CD14-positive monocyte (primary cell): ENCODE results near the gene PNPLA7. TPM values are rescaled to one million over a fixed set of nuclear protein-coding genes. Genes with fewer than 3 reads are reported as not detected.
A peak's percentile ranks its signal among the peaks of the same experiment; 100 is the strongest.

ENCODE experiments used
- DNase-seq, 3 donors: peaks; one replicate each; pipeline ENCODE4 v3.0.0-alpha.2; 2011 to 2022
- H2AFZ ChIP-seq: 2 replicates; pipeline ENCODE4 v1.6.0; 2012; ENCODE audit warnings: mild to moderate bottlenecking, low read depth, low read length, inconsistent platforms; ENCODE audit not compliant: insufficient read depth, poor library complexity, severe bottlenecking
- H3K27ac ChIP-seq, 2 donors: 1 replicate in 1 of 2; 2 replicates in 1 of 2; pipeline ENCODE4 v1.5.1; 2012 to 2013; ENCODE audit warnings: low read length in 2 of 2, control low read depth in 1 of 2, inconsistent platforms in 1 of 2, low read depth in 1 of 2, mild to moderate bottlenecking in 1 of 2
- H3K27me3 ChIP-seq, 2 donors: one replicate each; pipeline versions ENCODE4 v1.6.0 to v1.6.1; 2011 to 2013; ENCODE audit warnings: low read length in 2 of 2; ENCODE audit not compliant: control insufficient read depth in 2 of 2, insufficient read depth in 2 of 2
- H3K36me3 ChIP-seq, 2 donors: replicated peaks in 1 of 2; 1 replicate in 1 of 2; 2 replicates in 1 of 2; pipeline versions ENCODE4 v1.5.1 to v1.6.1; 2012 to 2013; ENCODE audit warnings: low read length in 2 of 2, control low read depth in 1 of 2, inconsistent platforms in 1 of 2, mild to moderate bottlenecking in 1 of 2; ENCODE audit not compliant: insufficient read depth in 2 of 2, control insufficient read depth in 1 of 2
- H3K4me1 ChIP-seq, 2 donors: 1 replicate in 1 of 2; 2 replicates in 1 of 2; pipeline versions ENCODE4 v1.5.1 to v1.6.1; 2012 to 2013; ENCODE audit warnings: low read length in 2 of 2, control low read depth in 1 of 2, inconsistent platforms in 1 of 2, mild to moderate bottlenecking in 1 of 2, moderate library complexity in 1 of 2; ENCODE audit not compliant: insufficient read depth in 2 of 2, control insufficient read depth in 1 of 2
- H3K4me2 ChIP-seq: replicated peaks from 2 replicates; pipeline ENCODE3; 2012; ENCODE audit warnings: low read length, moderate library complexity, mild to moderate bottlenecking; ENCODE audit not compliant: poor library complexity, severe bottlenecking; ENCODE audit errors: extremely low read depth
- H3K4me3 ChIP-seq, 3 experiments: fragments of 200-600 bp in 1 of 3; sonication (generic) in 1 of 3; replicated peaks in 1 of 3; 1 replicate in 2 of 3; 2 replicates in 1 of 3; pipeline ENCODE4 v1.5.1; 2011 to 2013; ENCODE audit warnings: low read length in 3 of 3, mild to moderate bottlenecking in 3 of 3, control low read depth in 2 of 3, low read depth in 2 of 3, inconsistent platforms in 1 of 3, moderate library complexity in 1 of 3
- H3K79me2 ChIP-seq: 2 replicates; pipeline ENCODE4 v1.6.0; 2012; ENCODE audit warnings: mild to moderate bottlenecking, control low read depth, inconsistent platforms, low read length, moderate library complexity; ENCODE audit not compliant: insufficient read depth
- H3K9ac ChIP-seq: 2 replicates; pipeline ENCODE4 v1.6.0; 2017; ENCODE audit warnings: low read length, mild to moderate bottlenecking; ENCODE audit not compliant: insufficient read depth, poor library complexity, severe bottlenecking
- H3K9me3 ChIP-seq, 2 donors: replicated peaks in 1 of 2; 1 replicate in 1 of 2; 2 replicates in 1 of 2; pipeline versions ENCODE4 v1.5.1 to v1.6.1; 2012 to 2013; ENCODE audit warnings: low read length in 2 of 2, control low read depth in 1 of 2; ENCODE audit not compliant: control insufficient read depth in 1 of 2, insufficient read depth in 1 of 2
- H4K20me1 ChIP-seq: 2 replicates; pipeline ENCODE4 v1.6.0; 2012; ENCODE audit warnings: mild to moderate bottlenecking, low read length, control low read depth, moderate library complexity; ENCODE audit not compliant: insufficient read depth
- H3K27ac Mint-ChIP-seq, 7 donors: one replicate each; pipeline ENCODE4 v1.8.0; 2020; ENCODE audit warnings: mild to moderate bottlenecking in 7 of 7, mixed read lengths in 7 of 7, moderate library complexity in 6 of 7, inconsistent platforms in 2 of 7
- H3K27me3 Mint-ChIP-seq, 3 donors: one replicate each; pipeline ENCODE4 v1.8.0; 2021 to 2022; ENCODE audit warnings: low read depth in 3 of 3, mild to moderate bottlenecking in 3 of 3, mixed read lengths in 3 of 3, moderate library complexity in 3 of 3, inconsistent platforms in 1 of 3
- H3K36me3 Mint-ChIP-seq, 2 donors: one replicate each; pipeline ENCODE4 v1.8.0; 2020; ENCODE audit warnings: mixed read lengths in 2 of 2, inconsistent platforms in 1 of 2, mild to moderate bottlenecking in 1 of 2
- H3K4me1 Mint-ChIP-seq: one replicate; pipeline ENCODE4 v1.8.0; 2020; ENCODE audit warnings: mild to moderate bottlenecking, mixed read lengths
- H3K4me3 Mint-ChIP-seq, 2 donors: one replicate each; pipeline ENCODE4 v1.8.0; 2020; ENCODE audit warnings: mild to moderate bottlenecking in 2 of 2, mixed read lengths in 2 of 2, moderate library complexity in 1 of 2
- H3K9me3 Mint-ChIP-seq, 7 donors: one replicate each; pipeline ENCODE4 v1.8.0; 2020 to 2022; ENCODE audit warnings: mixed read lengths in 7 of 7, mild to moderate bottlenecking in 6 of 7, moderate library complexity in 6 of 7, inconsistent platforms in 2 of 7
- WGBS: methylation state at CpG from one replicate; pipeline ENCODE4 v1.1.5; 2013; ENCODE audit warnings: missing lambda C conversion rate; ENCODE audit not compliant: insufficient coverage; 5-methylcytosine and 5-hydroxymethylcytosine counted together
- intact Hi-C, 2 donors: fragments of 100-400 bp; cut with micrococcal nuclease; formaldehyde crosslinking; loops; one replicate each; pipeline versions ENCODE4 v1.15.0 to v1.15.1; 2023
- polyA plus RNA-seq, 3 donors: library from polyadenylated mRNA; depleted of rRNA in 1 of 3; unstranded in 2 of 3; stranded (reverse) in 1 of 3; fragments of 300-500 nt in 2 of 3; fragments of >200 nt in 1 of 3; fragmentation: Illumina TruSeq in 2 of 3; gene quantifications; 1 replicate in 2 of 3; 2 replicates in 1 of 3; pipeline ENCODE4 v1.2.3, GENCODE V29; 2012 to 2021
- TF ChIP-seq, protein P1 (sequence below): fragments of 200-600 bp; IDR thresholded peaks from one replicate; pipeline ENCODE4 v1.8.0; 2022; ENCODE audit warnings: antibody characterized with exemption, mild to moderate bottlenecking

PNPLA7 gene
- polyA plus RNA-seq, 3 donors, result 0.10 to 1.1 (median 0.14) TPM

DNA sequence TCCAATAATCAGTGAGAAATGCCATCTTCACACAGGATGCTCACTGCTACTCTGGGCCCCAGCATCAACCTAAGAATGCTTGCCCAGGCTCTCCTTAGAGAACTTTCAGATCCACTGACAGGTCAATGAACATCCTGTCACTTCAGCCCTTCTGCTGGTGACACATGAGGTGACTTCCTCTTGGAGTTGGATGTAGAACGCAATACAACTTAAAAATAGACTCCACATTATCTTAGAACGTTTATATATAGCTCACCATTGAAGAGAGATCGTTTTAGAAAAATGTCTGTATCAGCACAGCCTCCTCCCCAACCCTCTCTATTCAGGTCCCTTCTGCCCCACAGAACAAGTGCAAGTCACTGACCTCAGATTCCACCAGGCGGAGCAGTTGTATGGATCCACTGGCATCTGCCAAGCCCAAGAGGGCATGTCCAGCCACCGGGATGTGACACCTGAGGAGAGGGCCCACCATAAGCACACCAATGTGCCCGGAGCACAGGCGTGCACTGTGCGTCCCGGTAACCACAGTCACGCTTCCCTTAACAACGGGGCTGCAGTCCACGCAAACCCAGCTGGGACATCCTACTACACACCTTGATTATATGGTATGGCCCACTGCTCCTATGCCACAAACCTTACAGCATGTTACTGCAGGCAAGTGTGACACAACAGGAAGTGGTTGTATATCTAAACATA, 25.7 kb upstream of the PNPLA7 start:
- H3K4me2 ChIP-seq, result no peak overlapping the region
- H3K4me3 Mint-ChIP-seq, result no peak overlapping the region
- peaks cover 17 to 31% of the 10 kb centered on the region in 2 donors for H3K4me1 ChIP-seq
- H3K4me1 Mint-ChIP-seq, result peaks cover 30% of the 10 kb centered on the region
- H3K27me3 ChIP-seq, result no peaks in the 10 kb centered on the region
- WGBS, result 97% methylated on average over 8 of the region's 12 CpGs
- no peaks in the 10 kb centered on the region for H3K9me3 ChIP-seq
- intact Hi-C loops, result loop anchor here (5.0 to 10.0 kb wide), 2 partner anchors 41 to 119 kb away; partner anchors contain the start of gene EHMT1 (in 2 of the 2)
- no peak overlapping the region for H3K4me3 ChIP-seq
- H3K27ac ChIP-seq, result no peak overlapping the region
- no peak for DNase-seq
- H3K9ac ChIP-seq, result no peak overlapping the region
- no peak overlapping the region for H2AFZ ChIP-seq
- peaks cover 42 to 46% of the 10 kb centered on the region in 2 donors for H3K36me3 Mint-ChIP-seq
- H3K27me3 Mint-ChIP-seq, result peaks cover 0 to 2% (median 0%) of the 10 kb centered on the region in 3 donors
- H3K36me3 ChIP-seq, result peaks cover 34 to 44% of the 10 kb centered on the region in 2 donors
- H3K27ac Mint-ChIP-seq, result peak overlapping the region in 1 of 7 donors; percentile 79
- TF ChIP-seq, protein P1, sequence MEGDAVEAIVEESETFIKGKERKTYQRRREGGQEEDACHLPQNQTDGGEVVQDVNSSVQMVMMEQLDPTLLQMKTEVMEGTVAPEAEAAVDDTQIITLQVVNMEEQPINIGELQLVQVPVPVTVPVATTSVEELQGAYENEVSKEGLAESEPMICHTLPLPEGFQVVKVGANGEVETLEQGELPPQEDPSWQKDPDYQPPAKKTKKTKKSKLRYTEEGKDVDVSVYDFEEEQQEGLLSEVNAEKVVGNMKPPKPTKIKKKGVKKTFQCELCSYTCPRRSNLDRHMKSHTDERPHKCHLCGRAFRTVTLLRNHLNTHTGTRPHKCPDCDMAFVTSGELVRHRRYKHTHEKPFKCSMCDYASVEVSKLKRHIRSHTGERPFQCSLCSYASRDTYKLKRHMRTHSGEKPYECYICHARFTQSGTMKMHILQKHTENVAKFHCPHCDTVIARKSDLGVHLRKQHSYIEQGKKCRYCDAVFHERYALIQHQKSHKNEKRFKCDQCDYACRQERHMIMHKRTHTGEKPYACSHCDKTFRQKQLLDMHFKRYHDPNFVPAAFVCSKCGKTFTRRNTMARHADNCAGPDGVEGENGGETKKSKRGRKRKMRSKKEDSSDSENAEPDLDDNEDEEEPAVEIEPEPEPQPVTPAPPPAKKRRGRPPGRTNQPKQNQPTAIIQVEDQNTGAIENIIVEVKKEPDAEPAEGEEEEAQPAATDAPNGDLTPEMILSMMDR, result no peak
- no peaks in the 10 kb centered on the region for H3K9me3 Mint-ChIP-seq
- H4K20me1 ChIP-seq, result peaks cover 26% of the 10 kb centered on the region
- H3K79me2 ChIP-seq, result peaks cover 32% of the 10 kb centered on the region

- intact Hi-C loops, result loop anchor here (5.0 to 10.0 kb wide), 2 partner anchors 42 to 119 kb away; partner anchors contain the start of gene EHMT1 (in 2 of the 2)
- peaks cover 0 to 2% (median 0%) of the 10 kb centered on the region in 3 donors for H3K27me3 Mint-ChIP-seq
- Histone ChIP-seq H4K20me1 (peaks cover 28% of the 10 kb centered on the region), H3K27ac (no peak overlapping the region), H3K9me3 (no peaks in the 10 kb centered on the region), H3K27me3 (no peaks in the 10 kb centered on the region), H3K4me1 (peaks cover 17 to 31% of the 10 kb centered on the region in 2 donors), H3K4me2 (no peak overlapping the region), H2AFZ (no peak overlapping the region), H3K4me3 (no peak overlapping the region), H3K79me2 (peaks cover 32% of the 10 kb centered on the region), H3K36me3 (peaks cover 34 to 44% of the 10 kb centered on the region in 2 donors), H3K9ac (no peak overlapping the region)
- TF ChIP-seq, protein P1, result no peak
- peaks cover 0 to under 1% (median 0%) of the 10 kb centered on the region in 7 donors for H3K9me3 Mint-ChIP-seq
- 90% methylated on average over 9 of the region's 9 CpGs for WGBS
- peaks cover 30% of the 10 kb centered on the region for H3K4me1 Mint-ChIP-seq
- H3K4me3 Mint-ChIP-seq, result no peak overlapping the region
- peak overlapping the region in 1 of 7 donors; percentile 72 for H3K27ac Mint-ChIP-seq
- peaks cover 47 to 50% of the 10 kb centered on the region in 2 donors for H3K36me3 Mint-ChIP-seq
- no peak for DNase-seq
Measured at GRCh38 chr9:137575364-137575715, 25.1 kb upstream of the PNPLA7 start.
